ENCODE results near the gene ARMC9.

DNA sequence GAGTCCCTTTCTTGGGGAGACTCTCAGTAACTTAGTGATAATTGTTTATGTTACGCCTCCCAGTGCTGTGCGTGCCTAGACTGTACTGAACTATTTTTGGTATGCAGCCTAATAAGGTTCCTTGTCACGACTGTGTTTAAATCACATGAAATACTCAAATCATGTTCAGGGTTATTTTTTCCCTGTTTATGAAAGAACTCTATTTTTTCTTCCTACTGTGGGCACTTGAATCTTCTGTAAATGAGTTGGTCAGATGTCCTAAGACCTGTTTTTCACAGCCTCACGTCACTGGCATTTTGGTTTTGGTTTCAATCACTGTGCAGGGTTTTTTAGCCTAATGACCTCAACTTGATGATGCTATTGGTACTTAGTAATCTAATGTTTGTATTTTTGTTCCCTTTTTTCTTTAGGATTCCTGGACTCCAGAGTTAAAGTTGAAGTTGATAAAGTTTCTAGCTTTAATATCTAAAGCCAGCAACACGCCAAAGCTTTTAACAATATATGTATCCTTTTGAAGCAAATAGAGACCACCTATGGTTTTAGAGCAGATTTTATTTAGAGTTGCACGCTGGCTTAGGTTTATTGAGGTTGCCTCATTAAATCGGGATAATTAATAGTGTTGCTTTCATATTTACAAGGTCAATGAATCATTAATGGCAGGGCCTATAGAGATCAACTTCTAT lies 24.0 kb downstream of the ARMC9 start:
- TF ChIP-seq, protein P1, sequence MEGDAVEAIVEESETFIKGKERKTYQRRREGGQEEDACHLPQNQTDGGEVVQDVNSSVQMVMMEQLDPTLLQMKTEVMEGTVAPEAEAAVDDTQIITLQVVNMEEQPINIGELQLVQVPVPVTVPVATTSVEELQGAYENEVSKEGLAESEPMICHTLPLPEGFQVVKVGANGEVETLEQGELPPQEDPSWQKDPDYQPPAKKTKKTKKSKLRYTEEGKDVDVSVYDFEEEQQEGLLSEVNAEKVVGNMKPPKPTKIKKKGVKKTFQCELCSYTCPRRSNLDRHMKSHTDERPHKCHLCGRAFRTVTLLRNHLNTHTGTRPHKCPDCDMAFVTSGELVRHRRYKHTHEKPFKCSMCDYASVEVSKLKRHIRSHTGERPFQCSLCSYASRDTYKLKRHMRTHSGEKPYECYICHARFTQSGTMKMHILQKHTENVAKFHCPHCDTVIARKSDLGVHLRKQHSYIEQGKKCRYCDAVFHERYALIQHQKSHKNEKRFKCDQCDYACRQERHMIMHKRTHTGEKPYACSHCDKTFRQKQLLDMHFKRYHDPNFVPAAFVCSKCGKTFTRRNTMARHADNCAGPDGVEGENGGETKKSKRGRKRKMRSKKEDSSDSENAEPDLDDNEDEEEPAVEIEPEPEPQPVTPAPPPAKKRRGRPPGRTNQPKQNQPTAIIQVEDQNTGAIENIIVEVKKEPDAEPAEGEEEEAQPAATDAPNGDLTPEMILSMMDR (IDR thresholded peaks at IDR 0.05): no peak
- TF ChIP-seq POLR2A (IDR thresholded peaks at IDR 0.05): no peak

Measured in lower leg skin (tissue), 3 donors.